K562 (cell line): ENCODE data around the gene NEMP1. TPM values are rescaled to one million over a fixed set of nuclear protein-coding genes. Genes with fewer than 3 reads are reported as not detected.

Experiments
- CREM ChIP-seq: IDR thresholded peaks from 2 replicates; pipeline ENCODE4 v1.6.1; 2014; ENCODE audit warnings: antibody characterized with exemption, low read depth
- DEAF1 ChIP-seq: fragments of 450-650 bp; formaldehyde crosslinking; IDR thresholded peaks from 2 replicates; pipeline ENCODE4 v1.4.0; 2020; ENCODE audit warnings: mild to moderate bottlenecking, moderate library complexity
- MGA ChIP-seq: fragments of 450-650 bp; IDR thresholded peaks from 2 replicates; pipeline ENCODE4 v1.6.1; 2016; ENCODE audit warnings: mild to moderate bottlenecking, moderate library complexity
- POLR2A ChIP-seq: fragments of 450-650 bp; conservative IDR thresholded peaks from 2 replicates; pipeline ENCODE4 v1.6.1; 2016
- PRPF4 ChIP-seq: fragments of 200-400 bp; formaldehyde crosslinking; IDR thresholded peaks from one replicate; pipeline ENCODE4 v1.6.1; 2017; ENCODE audit warnings: low read length, low read depth, mild to moderate bottlenecking; ENCODE audit not compliant: insufficient read depth, poor library complexity, severe bottlenecking
- SMARCA4 ChIP-seq: fragments of 450-650 bp; IDR thresholded peaks from 2 replicates; pipeline ENCODE4 v1.6.1; 2016
- TSHZ1 ChIP-seq: fragments of 250-450 bp; sonication (Bioruptor Pico); IDR thresholded peaks from 2 replicates; pipeline ENCODE4 v1.4.0; 2020; ENCODE audit warnings: mild to moderate bottlenecking, moderate library complexity
- ZNF12 ChIP-seq: sonication (generic); formaldehyde crosslinking; IDR thresholded peaks from 2 replicates; pipeline ENCODE4 v1.4.0; 2020; ENCODE audit warnings: mild to moderate bottlenecking, missing genetic modification reagents
- ZNF384 ChIP-seq: IDR thresholded peaks from 2 replicates; pipeline ENCODE4 v1.6.1; 2012; ENCODE audit warnings: low read depth, low read length, improper control_type of control experiment
- polyA plus RNA-seq, 8 experiments: library from polyadenylated mRNA; depleted of rRNA in 4 of 8; stranded (reverse) in 5 of 8; unstranded in 3 of 8; fragments of >200 nt; fragmentation: Nextera tagmentation in 2 of 8; fragmentation: Illumina TruSeq in 1 of 8; extraction: Ambion mirVana in 2 of 8; extraction: Trizol in 1 of 8; gene quantifications; 2 replicates each; pipeline versions ENCODE4 v1.2.1 to v1.2.3, GENCODE V29; 2011 to 2014; ENCODE audit warnings: inconsistent platforms in 1 of 8, missing spikeins in 1 of 8
- total RNA-seq, 7 experiments: library from RNA; depleted of rRNA in 6 of 7; stranded (reverse); fragments of >200 nt in 6 of 7; fragmentation: Illumina TruSeq in 2 of 7; extraction: Trizol in 2 of 7; gene quantifications; 2 replicates each; pipeline versions ENCODE4 v1.2.1 to v1.2.3, GENCODE V29; 2011 to 2021; ENCODE audit warnings: low replicate concordance in 1 of 7
- TF ChIP-seq, protein P1 (sequence below), 2 experiments: fragments of 450-650 bp in 1 of 2; sonication (generic) in 1 of 2; formaldehyde crosslinking; conservative IDR thresholded peaks; 2 replicates each; pipeline versions ENCODE4 v1.4.0 to v1.8.1; 2020 to 2022; ENCODE audit warnings: mild to moderate bottlenecking in 1 of 2, missing genetic modification reagents in 1 of 2

NEMP1 gene
- total and polyA plus RNA-seq, 9 of the 15 experiments (the other 6 are each of a cell fraction or from before 2014, with no cell fraction given): 9.5 to 82.2 (median 41.2) TPM

- TF ChIP-seq DEAF1 (CRISPR knock-in tag) (0 out of 2 replicates have a peak, but pooled peaks have one; percentile 10), SMARCA4 (peak; percentile 54), MGA (peak; percentile 86), CREM (peak; percentile 11; the same call in 1 of the 2 replicates), PRPF4 (no peak), POLR2A (0 out of 2 replicates have a peak, but pooled peaks have one; percentile 36), ZNF12 (no peak), ZNF384 (0 out of 2 replicates have a peak, but pooled peaks have one; percentile 42), TSHZ1 (CRISPR knock-in tag) (no peak)
- TF ChIP-seq, protein P1, sequence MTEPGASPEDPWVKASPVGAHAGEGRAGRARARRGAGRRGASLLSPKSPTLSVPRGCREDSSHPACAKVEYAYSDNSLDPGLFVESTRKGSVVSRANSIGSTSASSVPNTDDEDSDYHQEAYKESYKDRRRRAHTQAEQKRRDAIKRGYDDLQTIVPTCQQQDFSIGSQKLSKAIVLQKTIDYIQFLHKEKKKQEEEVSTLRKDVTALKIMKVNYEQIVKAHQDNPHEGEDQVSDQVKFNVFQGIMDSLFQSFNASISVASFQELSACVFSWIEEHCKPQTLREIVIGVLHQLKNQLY (CRISPR knock-in tag; conservative IDR thresholded peaks at IDR 0.05): no peak
Measured at GRCh38 chr12:57127101-57127725, 48.6 kb upstream of the NEMP1 start (continued).
